GM19025 (cell line): ENCODE data around the gene BICD2.

Experiments
- ATAC-seq: cut with Tn5 transposase; IDR thresholded peaks from one replicate; pipeline ENCODE4 v1.9.1; 2021; ENCODE audit warnings: mild to moderate bottlenecking, low read depth, moderate library complexity; ENCODE audit not compliant: unreplicated experiment

Gene BICD2

GRCh38 chr9:92749071-92749933 is 15.3 kb downstream of the BICD2 start:
- no peak for ATAC-seq

GRCh38 chr9:92748233-92748497 is 16.5 kb downstream of the BICD2 start:
- ATAC-seq: no peak

GRCh38 chr9:92747459-92748232 is 17.0 kb downstream of the BICD2 start:
- no peak for ATAC-seq

GRCh38 chr9:92746567-92747458 is 17.8 kb downstream of the BICD2 start:
- no peak for ATAC-seq

GRCh38 chr9:92745881-92746280 is 18.8 kb downstream of the BICD2 start:
- no peak for ATAC-seq

GRCh38 chr9:92745331-92745730 is 19.3 kb downstream of the BICD2 start:
- no peak for ATAC-seq

- no peak for ATAC-seq
These were observed 23.7 kb downstream of the BICD2 start for GRCh38 chr9:92740969-92741368.

- ATAC-seq: no peak
These were observed 24.1 kb downstream of the BICD2 start for GRCh38 chr9:92740446-92740961.

- ATAC-seq: no peak
These were observed 24.6 kb downstream of the BICD2 start for GRCh38 chr9:92740009-92740408.

GRCh38 chr9:92739346-92739970 is 25.2 kb downstream of the BICD2 start:
- no peak for ATAC-seq

GRCh38 chr9:92738661-92739081 is 26.0 kb downstream of the BICD2 start:
- no peak for ATAC-seq

- no peak for ATAC-seq
These were observed 26.9 kb downstream of the BICD2 start for GRCh38 chr9:92737611-92738299.

GRCh38 chr9:92737216-92737606 is 27.4 kb downstream of the BICD2 start:
- ATAC-seq: no peak

- no peak for ATAC-seq
These were observed 27.9 kb downstream of the BICD2 start for GRCh38 chr9:92736563-92737215.

GRCh38 chr9:92735636-92736562 is 28.7 kb downstream of the BICD2 start:
- no peak for ATAC-seq

GRCh38 chr9:92734931-92735635 is 29.6 kb downstream of the BICD2 start:
- no peak for ATAC-seq

- no peak for ATAC-seq
These were observed 33.7 kb downstream of the BICD2 start for GRCh38 chr9:92730897-92731296.
